PC-9 (cell line): Measurements from ENCODE around the gene ATF6. TPM values are rescaled to one million over a fixed set of nuclear protein-coding genes. Genes with fewer than 3 reads are reported as not detected.

Experiments
- BruUV-seq: library from RNA; stranded (reverse); fragments of 400-500 nt; replicated peaks from 2 replicates; lab custom pipeline; 2021; lab: Mats Ljungman, UMichigan
- CTCF ChIA-PET: fragments of 300-600 bp; sonication (Branson Sonifier 250); formaldehyde crosslinking; loops from one replicate; lab custom pipeline; 2022; ENCODE audit warnings: antibody characterized with exemption; lab: Charles Lee
- POLR2A ChIA-PET: fragments of 300-600 bp; sonication (Branson Sonifier 250); formaldehyde crosslinking; loops from one replicate; lab custom pipeline; 2022; ENCODE audit warnings: antibody characterized with exemption; ENCODE audit not compliant: unreplicated experiment; lab: Charles Lee
- DNase-seq, 2 experiments: peaks; one replicate each; pipeline versions ENCODE4 v3.0.0 to v3.0.0-alpha.2; 2015 to 2022; ENCODE audit warnings: mixed read lengths in 1 of 2
- H2AFZ ChIP-seq: fragments of 200-600 bp; sonication (generic); 2 replicates; pipeline ENCODE4 v1.8.1; 2017; ENCODE audit warnings: antibody characterized with exemption
- H3F3A ChIP-seq: fragments of 200-600 bp; sonication (generic); 2 replicates; pipeline ENCODE4 v1.8.1; 2017; ENCODE audit warnings: antibody characterized with exemption, mild to moderate bottlenecking, low read depth; ENCODE audit not compliant: insufficient read depth
- H3K27ac ChIP-seq: fragments of 200-600 bp; sonication (generic); 2 replicates; pipeline ENCODE4 v1.6.1; 2016; ENCODE audit warnings: mixed run types
- H3K27me3 ChIP-seq: fragments of 200-600 bp; sonication (generic); 2 replicates; pipeline ENCODE4 v1.6.1; 2016; ENCODE audit warnings: low read depth, mixed run types; ENCODE audit not compliant: insufficient read depth
- H3K36me3 ChIP-seq: fragments of 200-600 bp; sonication (generic); 2 replicates; pipeline ENCODE4 v1.6.1; 2016; ENCODE audit warnings: low read depth, mixed run types
- H3K4me1 ChIP-seq: fragments of 200-600 bp; sonication (generic); replicated peaks from 2 replicates; pipeline ENCODE4 v1.6.1; 2016; ENCODE audit warnings: mixed run types; ENCODE audit not compliant: insufficient read depth
- H3K4me2 ChIP-seq: fragments of 200-600 bp; sonication (generic); 2 replicates; pipeline ENCODE4 v1.6.1; 2017; ENCODE audit warnings: mixed run types
- H3K4me3 ChIP-seq: fragments of 200-600 bp; sonication (generic); 2 replicates; pipeline ENCODE4 v1.6.1; 2016; ENCODE audit warnings: mixed run types
- H3K79me2 ChIP-seq: fragments of 200-600 bp; sonication (generic); 2 replicates; pipeline ENCODE4 v1.6.1; 2017; ENCODE audit warnings: low read depth, mixed run types
- H3K9me2 ChIP-seq: fragments of 200-600 bp; sonication (generic); 2 replicates; pipeline ENCODE4 v1.8.1; 2017; ENCODE audit warnings: mild to moderate bottlenecking; ENCODE audit not compliant: insufficient read depth
- H3K9me3 ChIP-seq: fragments of 200-600 bp; sonication (generic); 2 replicates; pipeline ENCODE4 v1.8.1; 2016; ENCODE audit warnings: low read depth; ENCODE audit not compliant: insufficient read depth
- H4K20me1 ChIP-seq: fragments of 200-600 bp; sonication (generic); 2 replicates; pipeline ENCODE4 v1.8.1; 2017; ENCODE audit not compliant: insufficient read depth
- CTCF ChIP-seq: fragments of 200-600 bp; sonication (generic); conservative IDR thresholded peaks from 2 replicates; pipeline ENCODE4 v1.6.1; 2017; ENCODE audit warnings: mixed run types, antibody characterized with exemption, mild to moderate bottlenecking, moderate library complexity
- EZH2 ChIP-seq: fragments of 200-600 bp; sonication (generic); IDR thresholded peaks from 2 replicates; pipeline ENCODE4 v1.8.0; 2017; ENCODE audit warnings: antibody characterized with exemption, low read depth
- intact Hi-C: fragments of 100-400 bp; cut with micrococcal nuclease; formaldehyde crosslinking; loops from one replicate; pipeline ENCODE4 v1.10.0; 2022; ENCODE audit not compliant: unreplicated experiment
- total RNA-seq: library from RNA; stranded (reverse); gene quantifications from 2 replicates; pipeline ENCODE4 v1.2.3, GENCODE V29; 2021

ATF6 gene
- total RNA-seq, 1 experiment from 2014 or later, result 19.5 TPM

GRCh38 chr1:161855260-161855659, 89.1 kb downstream of the ATF6 start:
- H3F3A ChIP-seq, result no peaks in the 10 kb centered on the region
- no peak overlapping the region for H3K4me3 ChIP-seq
- intact Hi-C loops, result no loop called here
- H3K36me3 ChIP-seq, result peaks cover 11% of the 10 kb centered on the region; the same call in 1 of the 2 replicates
- no peaks in the 10 kb centered on the region for H3K9me2 ChIP-seq
- ChIA-PET CTCF (no interaction called here), POLR2A (no interaction called here)
- H3K4me1 ChIP-seq, result no peaks in the 10 kb centered on the region
- H3K9me3 ChIP-seq, result no peaks in the 10 kb centered on the region
- no peaks in the 10 kb centered on the region; the same call in 1 of the 2 replicates for H4K20me1 ChIP-seq
- TF ChIP-seq CTCF (no peak), EZH2 (no peak)
- BruUV-seq, result no TSS peak
- H3K27me3 ChIP-seq, result no peaks in the 10 kb centered on the region
- H3K79me2 ChIP-seq, result no peaks in the 10 kb centered on the region
- no peak for DNase-seq
- H3K4me2 ChIP-seq, result no peak overlapping the region
- no peak overlapping the region for H3K27ac ChIP-seq
- no peak overlapping the region for H2AFZ ChIP-seq

GRCh38 chr1:161858271-161858670, 92.2 kb downstream of the ATF6 start:
- TF ChIP-seq CTCF (no peak), EZH2 (no peak)
- no peaks in the 10 kb centered on the region for H3K79me2 ChIP-seq
- CTCF ChIA-PET, result no interaction called here

GRCh38 chr1:161863549-161863948, 97.4 kb downstream of the ATF6 start:
- H2AFZ ChIP-seq, result no peak overlapping the region
- H3K79me2 ChIP-seq, result no peaks in the 10 kb centered on the region
- no peaks in the 10 kb centered on the region for H4K20me1 ChIP-seq
- no peaks in the 10 kb centered on the region for H3K4me1 ChIP-seq
- TF ChIP-seq CTCF (no peak), EZH2 (no peak)
- H3K27ac ChIP-seq, result no peak overlapping the region
- no peaks in the 10 kb centered on the region for H3K9me3 ChIP-seq
- intact Hi-C loops, result no loop called here
- H3K36me3 ChIP-seq, result peaks cover 15% of the 10 kb centered on the region; the same call in 1 of the 2 replicates
- no peak overlapping the region for H3K4me3 ChIP-seq
- CTCF ChIA-PET, result interaction anchor here (1.0 kb wide), 1 partner anchor 173 kb away, joined by 6 read pairs; no protein-coding TSS in a partner anchor
- no peak overlapping the region for H3K4me2 ChIP-seq
- no peak for DNase-seq
- no peaks in the 10 kb centered on the region for H3K27me3 ChIP-seq
- BruUV-seq, result no TSS peak
- no peaks in the 10 kb centered on the region for H3K9me2 ChIP-seq
- POLR2A ChIA-PET, result no interaction called here
- H3F3A ChIP-seq, result no peaks in the 10 kb centered on the region

More at GRCh38 chr1:161858271-161858670, 92.2 kb downstream of the ATF6 start:
- intact Hi-C loops, result no loop called here
- H3K4me3 ChIP-seq, result no peak overlapping the region
- H3K9me2 ChIP-seq, result no peaks in the 10 kb centered on the region
- POLR2A ChIA-PET, result interaction anchor here (0.5 kb wide), 1 partner anchor 26 kb away, joined by 11 read pairs; no protein-coding TSS in a partner anchor
- H3F3A ChIP-seq, result no peaks in the 10 kb centered on the region
- peaks cover 7% of the 10 kb centered on the region; the same call in 1 of the 2 replicates for H3K36me3 ChIP-seq
- no peaks in the 10 kb centered on the region for H3K27me3 ChIP-seq
- no peaks in the 10 kb centered on the region for H3K9me3 ChIP-seq
- H2AFZ ChIP-seq, result no peak overlapping the region
- no TSS peak for BruUV-seq
- no peaks in the 10 kb centered on the region for H4K20me1 ChIP-seq
- H3K4me1 ChIP-seq, result no peaks in the 10 kb centered on the region
- no peak overlapping the region for H3K4me2 ChIP-seq
- H3K27ac ChIP-seq, result no peak overlapping the region
- no peak for DNase-seq
